Stimulated activated naive CD8-positive, alpha-beta T cell treated with anti-CD3 and anti-CD28 coated beads, Interleukin-15, Interleukin-2, amounts not matched to agents 100 ng/mL and 50 ng/mL, for 24 hours (primary cell): Measurements from ENCODE around the gene CCNJ.
A peak's percentile ranks its signal among the peaks of the same experiment; 100 is the strongest.
"Not testable (repeated sequence)": the region's sequence is repeated elsewhere in the genome, so short reads cannot be mapped to it uniquely, and the experiment has no call there.

Experiments used
- H3K27ac Mint-ChIP-seq: one replicate; pipeline ENCODE4 v1.8.0; 2021; ENCODE audit warnings: mild to moderate bottlenecking, mixed read lengths
- H3K27me3 Mint-ChIP-seq: one replicate; pipeline ENCODE4 v1.8.0; 2021; ENCODE audit warnings: mixed read lengths
- H3K36me3 Mint-ChIP-seq: one replicate; pipeline ENCODE4 v1.8.0; 2021; ENCODE audit warnings: low read depth, mixed read lengths
- H3K4me1 Mint-ChIP-seq: one replicate; pipeline ENCODE4 v1.8.0; 2021; ENCODE audit warnings: low read depth, mixed read lengths
- H3K4me3 Mint-ChIP-seq: one replicate; pipeline ENCODE4 v1.8.0; 2021; ENCODE audit warnings: mild to moderate bottlenecking, mixed read lengths
- H3K9me3 Mint-ChIP-seq: one replicate; pipeline ENCODE4 v1.8.0; 2021; ENCODE audit warnings: mixed read lengths

CCNJ gene

GRCh38 chr10:96043033-96043892 lies at the start of gene CCNJ:
CCNJ (plus strand) TSS chr10:96043583; CDS start chr10:96044394, 811 bp downstream.
- peaks cover 4% of the 10 kb centered on the region for H3K27me3 Mint-ChIP-seq
- peaks cover 28% of the 10 kb centered on the region for H3K36me3 Mint-ChIP-seq
- no peaks in the 10 kb centered on the region for H3K9me3 Mint-ChIP-seq
- H3K4me3 Mint-ChIP-seq, result peak within 1 kb of the TSS; percentile 92
- peak within 1 kb of the TSS; percentile 84 for H3K27ac Mint-ChIP-seq
- peaks cover 43% of the 10 kb centered on the region for H3K4me1 Mint-ChIP-seq

- not testable (repeated sequence) for H3K36me3 Mint-ChIP-seq, H3K27ac Mint-ChIP-seq, H3K4me1 Mint-ChIP-seq, H3K9me3 Mint-ChIP-seq, H3K4me3 Mint-ChIP-seq, H3K27me3 Mint-ChIP-seq
These were observed 49.0 kb upstream of the CCNJ start for GRCh38 chr10:95994376-95994775.

- Mint-ChIP-seq H3K27me3 (no peaks in the 10 kb centered on the region), H3K9me3 (no peaks in the 10 kb centered on the region), H3K36me3 (no peaks in the 10 kb centered on the region), H3K27ac (no peak overlapping the region), H3K4me1 (no peaks in the 10 kb centered on the region), H3K4me3 (no peak overlapping the region)
These were observed 45.1 kb upstream of the CCNJ start for GRCh38 chr10:95998255-95998784.

GRCh38 chr10:96013956-96014355 lies 29.4 kb upstream of the CCNJ start:
- Mint-ChIP-seq H3K27ac (no peak overlapping the region), H3K9me3 (no peaks in the 10 kb centered on the region), H3K4me3 (no peak overlapping the region), H3K36me3 (no peaks in the 10 kb centered on the region), H3K27me3 (peaks cover 4% of the 10 kb centered on the region), H3K4me1 (no peaks in the 10 kb centered on the region)

- Mint-ChIP-seq H3K4me1 (no peaks in the 10 kb centered on the region), H3K9me3 (no peaks in the 10 kb centered on the region), H3K27ac (no peak overlapping the region), H3K27me3 (peaks cover 4% of the 10 kb centered on the region), H3K36me3 (no peaks in the 10 kb centered on the region), H3K4me3 (no peak overlapping the region)
These were observed 28.8 kb upstream of the CCNJ start for GRCh38 chr10:96014473-96015102.

- Mint-ChIP-seq H3K9me3 (no peaks in the 10 kb centered on the region), H3K27ac (no peak overlapping the region), H3K4me1 (no peaks in the 10 kb centered on the region), H3K36me3 (no peaks in the 10 kb centered on the region), H3K4me3 (no peak overlapping the region), H3K27me3 (peaks cover 4% of the 10 kb centered on the region)
These were observed 26.1 kb upstream of the CCNJ start for GRCh38 chr10:96017191-96017687.

GRCh38 chr10:96021332-96021731 lies 22.1 kb upstream of the CCNJ start:
- Mint-ChIP-seq H3K9me3 (no peaks in the 10 kb centered on the region), H3K27me3 (peaks cover 4% of the 10 kb centered on the region), H3K27ac (no peak overlapping the region), H3K4me3 (no peak overlapping the region), H3K4me1 (no peaks in the 10 kb centered on the region), H3K36me3 (no peaks in the 10 kb centered on the region)

- H3K27me3 Mint-ChIP-seq, result no peaks in the 10 kb centered on the region
These were observed 20.6 kb upstream of the CCNJ start for GRCh38 chr10:96022739-96023138.

GRCh38 chr10:96023168-96023567 lies 20.2 kb upstream of the CCNJ start:
- Mint-ChIP-seq H3K9me3 (no peaks in the 10 kb centered on the region), H3K36me3 (no peaks in the 10 kb centered on the region), H3K4me1 (no peaks in the 10 kb centered on the region), H3K27me3 (no peaks in the 10 kb centered on the region), H3K4me3 (no peak overlapping the region), H3K27ac (no peak overlapping the region)

More at GRCh38 chr10:96022739-96023138, 20.6 kb upstream of the CCNJ start:
- no peak overlapping the region for H3K4me3 Mint-ChIP-seq
- no peak overlapping the region for H3K27ac Mint-ChIP-seq
- no peaks in the 10 kb centered on the region for H3K36me3 Mint-ChIP-seq
- H3K4me1 Mint-ChIP-seq, result no peaks in the 10 kb centered on the region
- H3K9me3 Mint-ChIP-seq, result no peaks in the 10 kb centered on the region

GRCh38 chr10:96025566-96025965 lies 17.8 kb upstream of the CCNJ start:
- Mint-ChIP-seq H3K36me3 (no peaks in the 10 kb centered on the region), H3K4me3 (no peak overlapping the region), H3K27ac (no peak overlapping the region), H3K9me3 (no peaks in the 10 kb centered on the region), H3K27me3 (no peaks in the 10 kb centered on the region), H3K4me1 (no peaks in the 10 kb centered on the region)

- no peak overlapping the region for H3K27ac Mint-ChIP-seq
- no peaks in the 10 kb centered on the region for H3K36me3 Mint-ChIP-seq
- no peak overlapping the region for H3K4me3 Mint-ChIP-seq
- peaks cover 34% of the 10 kb centered on the region for H3K27me3 Mint-ChIP-seq
- H3K9me3 Mint-ChIP-seq, result no peaks in the 10 kb centered on the region
- H3K4me1 Mint-ChIP-seq, result no peaks in the 10 kb centered on the region
These were observed 8.8 kb upstream of the CCNJ start for GRCh38 chr10:96034625-96035024.

GRCh38 chr10:96038476-96039387 lies 4.7 kb upstream of the CCNJ start:
- peaks cover 9% of the 10 kb centered on the region for H3K4me1 Mint-ChIP-seq
- peaks cover 34% of the 10 kb centered on the region for H3K27me3 Mint-ChIP-seq
- no peaks in the 10 kb centered on the region for H3K9me3 Mint-ChIP-seq
- no peak overlapping the region for H3K4me3 Mint-ChIP-seq
- H3K36me3 Mint-ChIP-seq, result no peaks in the 10 kb centered on the region
- no peak overlapping the region for H3K27ac Mint-ChIP-seq

GRCh38 chr10:96041146-96041545 lies 2.2 kb upstream of the CCNJ start:
- H3K27me3 Mint-ChIP-seq, result peaks cover 22% of the 10 kb centered on the region
- no peaks in the 10 kb centered on the region for H3K9me3 Mint-ChIP-seq
- H3K27ac Mint-ChIP-seq, result no peak overlapping the region
- peaks cover 11% of the 10 kb centered on the region for H3K36me3 Mint-ChIP-seq
- H3K4me1 Mint-ChIP-seq, result peaks cover 27% of the 10 kb centered on the region
- H3K4me3 Mint-ChIP-seq, result no peak overlapping the region

GRCh38 chr10:96043893-96044715 lies 721 bp downstream of the CCNJ start:
- Mint-ChIP-seq H3K36me3 (peaks cover 35% of the 10 kb centered on the region), H3K27me3 (no peaks in the 10 kb centered on the region), H3K27ac (peak overlapping the region; percentile 84), H3K4me3 (peak overlapping the region; percentile 92), H3K9me3 (no peaks in the 10 kb centered on the region), H3K4me1 (peaks cover 46% of the 10 kb centered on the region)
